Hematopoietic multipotent progenitor cell treated with erythropoietin and hydrocortisone succinate and interleukin-3 and kit ligand, for 6 days (in vitro differentiated cells): Measurements from ENCODE around the gene CEP83.
A peak's percentile ranks its signal among the peaks of the same experiment; 100 is the strongest.
"Not testable (repeated sequence)": the region's sequence is repeated elsewhere in the genome, so short reads cannot be mapped to it uniquely, and the experiment has no call there.

Experiments
- DNase-seq: peaks from one replicate; pipeline ENCODE4 v3.0.0-alpha.2; 2015

CEP83 gene

GRCh38 chr12:94374124-94374523 is 85.5 kb downstream of the CEP83 start:
- DNase-seq, result no peak

DNA sequence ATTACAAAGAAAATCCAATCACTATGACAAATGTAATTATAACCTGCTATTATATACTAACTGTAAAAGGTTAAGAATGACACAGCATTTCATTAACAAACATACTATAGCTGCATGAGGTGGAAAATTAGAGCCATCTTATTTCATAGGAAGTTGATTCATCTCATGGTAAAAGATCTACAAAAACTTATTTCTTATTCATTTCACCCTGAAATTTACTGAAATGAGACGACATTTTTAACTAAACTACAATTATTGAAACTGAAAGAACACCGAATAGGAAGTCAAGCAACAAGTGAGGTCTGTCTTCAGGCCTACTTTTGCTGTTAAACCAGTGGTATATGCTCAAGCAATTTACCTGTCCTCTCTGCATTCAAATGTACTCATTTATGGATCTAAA is 87.2 kb downstream of the CEP83 start:
- DNase-seq, result no peak

DNA sequence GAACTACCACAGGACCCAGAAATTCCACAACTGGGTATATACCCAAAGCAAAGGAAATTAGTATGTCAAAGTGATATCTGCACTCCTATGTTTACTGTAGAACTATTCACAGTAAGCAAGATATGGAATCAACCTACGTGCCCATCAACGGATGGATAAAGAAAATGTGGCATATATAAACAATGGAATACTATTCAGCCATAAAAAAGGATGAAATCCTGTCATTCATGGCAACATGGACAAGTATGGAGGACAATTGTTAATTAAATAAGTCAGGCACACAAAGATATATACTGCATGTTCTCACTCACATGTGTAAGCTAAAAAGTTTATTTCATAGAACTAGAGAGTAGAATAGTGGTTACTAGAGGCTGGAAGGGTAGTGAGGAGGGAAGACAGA is 97.0 kb downstream of the CEP83 start:
- no peak for DNase-seq

- no peak for DNase-seq
Observed at GRCh38 chr12:94359761-94360160, 99.9 kb downstream of the CEP83 start.

DNA sequence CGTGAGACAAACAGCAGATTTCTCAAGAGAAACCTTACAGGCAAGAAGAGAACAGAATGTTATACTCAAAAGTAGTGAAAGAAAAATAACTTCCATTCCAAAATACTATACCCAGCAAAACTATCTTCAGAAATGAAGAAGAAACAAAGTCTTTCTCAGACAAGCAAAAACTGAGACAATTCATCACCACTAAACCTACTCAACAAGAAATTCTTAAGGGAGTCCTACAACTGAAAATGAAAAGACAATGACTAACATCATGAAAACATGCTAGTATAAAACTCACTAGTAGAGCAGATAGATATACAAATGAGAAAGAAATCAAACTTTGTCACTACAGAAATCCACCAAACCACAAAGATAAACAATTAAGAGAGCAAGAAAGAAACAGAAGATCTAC is 106.5 kb downstream of the CEP83 start:
- no peak for DNase-seq

DNA sequence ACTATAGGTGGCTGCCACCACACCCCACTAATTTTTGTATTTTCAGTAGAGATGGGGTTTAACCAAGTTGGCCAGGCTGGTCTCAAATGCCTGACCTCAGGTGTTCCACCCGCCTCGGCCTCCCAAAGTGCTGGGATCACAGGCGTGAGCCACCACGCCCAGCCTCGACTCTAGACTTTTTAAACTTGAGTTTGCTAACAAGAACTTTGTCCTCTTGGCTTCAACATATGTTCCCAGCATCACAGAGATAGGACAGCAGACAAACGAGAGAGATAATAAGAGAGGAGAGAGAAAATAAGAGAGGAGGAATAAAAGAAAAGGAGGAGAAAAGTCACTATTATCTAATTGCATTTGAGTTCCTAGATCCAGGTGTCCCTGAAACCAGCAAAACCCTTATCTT is 119.1 kb downstream of the CEP83 start:
- DNase-seq, result no peak

GRCh38 chr12:94338006-94338794 is 121.5 kb downstream of the CEP83 start:
- DNase-seq, result no peak

- DNase-seq, result peak; percentile 11
Observed at GRCh38 chr12:94336211-94336925, 123.3 kb downstream of the CEP83 start.

- peak; percentile 17 for DNase-seq
Observed at GRCh38 chr12:94333396-94333795, 126.3 kb downstream of the CEP83 start.

DNA sequence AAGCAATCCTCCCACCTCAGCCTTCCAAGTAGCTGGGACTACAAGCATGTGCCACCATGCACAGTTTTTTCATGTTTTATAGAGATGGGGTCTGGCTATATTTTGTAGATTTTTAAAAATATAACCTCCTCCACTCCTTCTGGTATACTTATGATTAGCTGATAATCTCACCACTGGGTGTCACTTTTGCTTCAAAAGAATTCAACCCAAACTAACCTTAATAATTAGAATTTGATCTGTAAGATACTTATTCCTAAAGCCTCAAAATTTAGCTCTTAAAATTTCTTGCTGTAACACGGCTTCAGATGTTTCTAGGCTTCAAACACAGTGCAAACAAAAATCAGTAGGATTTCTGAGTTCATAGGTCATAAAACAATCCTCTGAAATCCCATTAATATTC is 130.3 kb downstream of the CEP83 start:
- peak; percentile 31 for DNase-seq

DNA sequence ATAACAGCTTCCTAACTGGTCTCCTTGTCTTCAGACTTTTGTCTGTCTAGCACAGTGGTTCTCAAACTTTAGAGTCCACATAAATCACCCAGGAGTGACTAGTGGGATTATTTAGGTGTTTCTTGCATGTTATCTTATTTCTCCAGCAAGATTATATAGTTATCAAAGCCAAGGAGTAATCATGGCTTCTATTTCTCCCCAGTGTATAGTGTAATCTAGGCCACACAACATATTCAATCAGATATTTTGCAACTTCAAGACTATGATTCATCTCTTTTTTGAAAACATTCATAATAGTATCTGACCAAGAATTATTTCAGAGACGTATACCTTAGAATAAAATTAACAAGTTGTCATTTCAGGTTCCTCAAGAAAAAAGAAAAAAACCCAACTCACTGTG is 131.9 kb downstream of the CEP83 start:
- no peak for DNase-seq

- no peak for DNase-seq
Observed at GRCh38 chr12:94326727-94327126, 132.9 kb downstream of the CEP83 start.

DNA sequence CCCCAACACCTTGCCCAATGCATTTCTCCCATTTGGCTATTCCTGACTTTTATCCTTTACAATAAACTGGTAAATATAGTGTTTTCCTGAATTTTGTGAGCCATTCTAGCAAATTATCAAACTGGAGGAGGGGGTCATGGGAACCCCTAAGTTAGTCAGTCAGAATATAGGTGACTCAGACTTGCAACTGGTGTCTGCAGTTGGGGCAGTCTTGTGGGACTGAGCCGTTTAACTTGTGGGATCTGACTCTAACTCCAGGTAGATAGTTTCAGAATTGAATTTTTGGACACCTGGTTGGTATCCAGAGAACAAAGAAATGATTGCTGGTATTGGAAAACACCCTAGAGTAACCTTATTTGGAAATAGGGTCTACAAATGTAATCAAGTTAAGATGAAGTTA is 133.4 kb downstream of the CEP83 start:
- DNase-seq, result no peak

- no peak for DNase-seq
Observed at GRCh38 chr12:94322346-94322745, 137.3 kb downstream of the CEP83 start.

GRCh38 chr12:94320109-94320508 is 139.6 kb downstream of the CEP83 start:
- DNase-seq, result no peak

GRCh38 chr12:94318181-94318580 is 141.5 kb downstream of the CEP83 start:
- no peak for DNase-seq

GRCh38 chr12:94316600-94316999 is 143.1 kb downstream of the CEP83 start:
- not testable (repeated sequence) for DNase-seq

DNA sequence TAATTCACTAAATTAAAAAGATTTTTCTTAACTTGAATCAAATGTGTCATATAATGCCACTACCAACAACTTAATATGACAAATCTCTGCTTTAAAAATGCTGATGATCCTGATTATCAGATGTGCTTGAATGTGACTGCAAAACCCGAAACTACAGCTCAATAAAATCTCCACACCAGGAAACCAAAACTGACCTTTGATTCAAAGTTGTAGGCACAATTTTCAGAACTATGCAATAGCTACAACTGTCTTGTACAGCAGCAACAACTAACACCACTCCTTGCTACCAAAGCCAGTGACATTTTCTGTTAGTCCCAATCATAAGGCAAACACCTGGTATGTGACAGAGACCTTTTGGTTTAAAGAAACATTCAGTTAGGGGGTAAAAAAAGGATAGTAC is 147.3 kb downstream of the CEP83 start:
- DNase-seq, result no peak

DNA sequence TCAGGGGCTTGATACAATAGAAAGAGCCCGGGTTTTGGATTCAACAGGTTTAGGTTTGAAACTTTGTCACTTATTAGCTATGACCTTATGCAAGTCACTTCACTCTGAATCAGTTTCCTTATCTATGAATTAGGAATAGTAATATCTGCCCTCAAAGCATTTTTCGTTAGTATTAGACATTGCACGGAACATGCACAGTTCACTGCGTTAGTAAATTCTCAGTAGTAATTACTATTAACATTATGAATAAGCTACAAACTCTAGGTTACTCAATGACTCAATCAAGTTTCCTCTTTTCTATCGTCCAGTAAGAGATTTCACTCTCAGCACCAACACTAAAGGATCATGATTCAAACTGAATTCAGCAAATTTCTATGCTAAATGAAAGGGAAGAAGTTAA is 150.3 kb downstream of the CEP83 start:
- no peak for DNase-seq

GRCh38 chr12:94308612-94309011 is 151.1 kb downstream of the CEP83 start:
- no peak for DNase-seq

- DNase-seq, result no peak
Observed at GRCh38 chr12:94305130-94305957, 154.3 kb downstream of the CEP83 start.

GRCh38 chr12:94304566-94305061 is 155.1 kb downstream of the CEP83 start:
- no peak for DNase-seq

DNA sequence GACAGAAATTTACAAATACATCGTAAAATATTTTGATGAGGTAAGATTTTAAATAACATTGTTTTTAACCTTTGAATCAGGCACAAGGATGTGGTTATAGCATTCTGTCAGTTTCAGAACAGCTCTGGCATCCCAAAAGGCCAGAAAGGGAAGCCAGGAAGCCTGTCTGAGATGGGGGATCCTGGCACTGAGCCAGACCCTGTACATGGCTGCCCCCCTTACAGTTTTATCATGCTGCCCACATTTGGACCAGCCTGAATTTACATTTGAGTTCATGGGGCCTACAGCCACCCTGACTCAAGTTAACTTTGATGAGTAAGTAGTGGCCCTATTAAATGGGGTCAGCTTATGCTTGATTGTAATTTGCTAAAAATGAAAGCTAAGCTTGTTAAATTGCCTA is 155.7 kb downstream of the CEP83 start:
- DNase-seq, result no peak
